ENCODE results near the gene CDH4. TPM values are rescaled to one million over a fixed set of nuclear protein-coding genes. Genes with fewer than 3 reads are reported as not detected.

CDH4 gene
- total RNA-seq, 3 donors from 2014 or later (not counting 1 experiment from before 2014, with no cell fraction given) = 0.18 TPM; not detected in 2

DNA sequence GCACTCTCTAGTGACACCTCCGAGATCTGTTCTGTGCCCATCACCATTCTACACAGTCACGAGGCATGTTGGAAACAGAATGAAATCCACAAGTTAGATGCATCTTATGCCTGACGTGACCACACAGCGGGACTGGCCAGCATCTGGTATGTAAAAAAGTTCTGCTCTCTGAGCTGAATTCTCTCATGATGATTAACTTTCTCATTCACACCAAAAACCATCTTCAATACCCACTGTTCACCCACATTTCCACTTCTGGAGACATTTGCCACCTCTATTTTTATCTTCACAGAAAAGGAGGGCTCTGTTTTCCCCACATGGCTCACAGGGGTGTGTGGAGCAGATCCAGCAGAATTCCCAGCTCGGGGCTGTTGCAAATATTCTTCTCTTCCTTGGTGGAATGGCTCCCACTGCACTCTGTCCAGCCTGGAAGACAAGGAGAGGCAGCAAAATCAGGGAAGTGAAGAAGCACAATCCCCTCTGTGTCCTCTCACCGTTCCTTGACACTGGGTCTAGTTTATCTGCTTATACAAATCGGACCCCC is 510.2 kb downstream of the CDH4 start:
- H3K9me3 ChIP-seq (ENCODE audit: control insufficient read depth, insufficient read depth, low read length) = peaks cover 24% of the 10 kb centered on the region
- WGBS (ENCODE audit: insufficient coverage) = 71% methylated on average over 7 of the region's 7 CpGs
- DNase-seq = no peak
- H3K27me3 Mint-ChIP-seq (ENCODE audit: low read depth in 2 of 2) = no peaks in the 10 kb centered on the region
- no peaks in the 10 kb centered on the region for H3K4me1 ChIP-seq (ENCODE audit: control insufficient read depth, insufficient read depth, low read length)
- no peaks in the 10 kb centered on the region for H3K27me3 ChIP-seq (ENCODE audit: control insufficient read depth, insufficient read depth, low read length)
- no peak overlapping the region for H3K4me3 ChIP-seq (ENCODE audit: low read length)
- H3K27ac ChIP-seq (ENCODE audit: low read length) = no peak overlapping the region
- no peaks in the 10 kb centered on the region for H3K4me1 Mint-ChIP-seq
- H3K9me3 Mint-ChIP-seq = no peaks in the 10 kb centered on the region
- TF ChIP-seq, protein P1, sequence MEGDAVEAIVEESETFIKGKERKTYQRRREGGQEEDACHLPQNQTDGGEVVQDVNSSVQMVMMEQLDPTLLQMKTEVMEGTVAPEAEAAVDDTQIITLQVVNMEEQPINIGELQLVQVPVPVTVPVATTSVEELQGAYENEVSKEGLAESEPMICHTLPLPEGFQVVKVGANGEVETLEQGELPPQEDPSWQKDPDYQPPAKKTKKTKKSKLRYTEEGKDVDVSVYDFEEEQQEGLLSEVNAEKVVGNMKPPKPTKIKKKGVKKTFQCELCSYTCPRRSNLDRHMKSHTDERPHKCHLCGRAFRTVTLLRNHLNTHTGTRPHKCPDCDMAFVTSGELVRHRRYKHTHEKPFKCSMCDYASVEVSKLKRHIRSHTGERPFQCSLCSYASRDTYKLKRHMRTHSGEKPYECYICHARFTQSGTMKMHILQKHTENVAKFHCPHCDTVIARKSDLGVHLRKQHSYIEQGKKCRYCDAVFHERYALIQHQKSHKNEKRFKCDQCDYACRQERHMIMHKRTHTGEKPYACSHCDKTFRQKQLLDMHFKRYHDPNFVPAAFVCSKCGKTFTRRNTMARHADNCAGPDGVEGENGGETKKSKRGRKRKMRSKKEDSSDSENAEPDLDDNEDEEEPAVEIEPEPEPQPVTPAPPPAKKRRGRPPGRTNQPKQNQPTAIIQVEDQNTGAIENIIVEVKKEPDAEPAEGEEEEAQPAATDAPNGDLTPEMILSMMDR (IDR thresholded peaks at IDR 0.05) = no peak
- ATAC-seq = no peak
- H3K27ac Mint-ChIP-seq = no peak overlapping the region
- intact Hi-C loops (cut with micrococcal nuclease) = no loop called here
- no peaks in the 10 kb centered on the region for H3K36me3 Mint-ChIP-seq
- no peak overlapping the region for H3K4me3 Mint-ChIP-seq
- no peaks in the 10 kb centered on the region for H3K36me3 ChIP-seq (ENCODE audit: control insufficient read depth, insufficient read depth, low read length)

DNA sequence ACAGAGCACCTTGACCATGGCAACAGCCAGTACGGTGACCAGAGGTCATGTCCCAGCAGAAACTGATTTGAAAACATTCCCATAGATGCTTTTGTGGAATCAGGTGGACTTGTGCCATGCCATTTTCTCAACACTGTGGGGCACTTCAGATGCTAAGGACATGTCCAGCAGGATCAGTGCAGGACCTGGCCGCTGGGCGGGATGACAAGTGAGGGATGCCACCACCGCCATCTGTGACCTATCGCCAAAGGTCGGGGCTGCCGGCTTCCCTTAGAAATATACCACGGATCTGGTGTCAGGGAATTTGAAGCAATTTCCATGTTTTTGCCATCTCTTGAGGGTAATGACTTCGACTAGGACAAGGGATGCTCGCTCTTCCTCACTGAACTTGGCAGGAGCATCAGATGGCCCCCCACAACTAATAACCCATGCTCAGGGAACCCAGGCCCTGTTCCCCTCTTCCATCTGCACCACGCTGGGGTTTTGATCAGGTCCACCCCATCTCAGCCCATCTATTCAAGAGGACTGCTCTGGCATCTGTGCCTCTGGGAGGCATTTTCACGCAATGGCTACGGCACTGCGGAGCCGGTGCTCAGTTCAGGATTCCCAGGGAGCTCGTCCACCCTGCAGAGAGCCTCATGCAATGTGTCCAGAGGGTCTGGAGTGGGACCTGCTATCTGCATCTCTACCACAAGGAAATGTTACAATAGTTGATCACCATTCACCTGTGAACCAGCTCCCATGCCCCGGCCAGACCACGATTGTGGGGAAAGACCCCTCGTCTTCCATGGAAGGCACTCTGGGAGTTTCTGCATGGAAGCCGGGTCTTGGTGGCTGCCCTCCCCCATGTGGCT is 511.1 kb downstream of the CDH4 start:
- H3K9me3 Mint-ChIP-seq = no peaks in the 10 kb centered on the region
- TF ChIP-seq, protein P1 (IDR thresholded peaks at IDR 0.05) = no peak
- WGBS (ENCODE audit: insufficient coverage) = 81% methylated on average over 20 of the region's 20 CpGs
- Histone ChIP-seq H3K27me3 (ENCODE audit: control insufficient read depth, insufficient read depth, low read length) (no peaks in the 10 kb centered on the region), H3K4me1 (ENCODE audit: control insufficient read depth, insufficient read depth, low read length) (no peaks in the 10 kb centered on the region), H3K4me3 (ENCODE audit: low read length) (no peak overlapping the region), H3K27ac (ENCODE audit: low read length) (no peak overlapping the region), H3K9me3 (ENCODE audit: control insufficient read depth, insufficient read depth, low read length) (peaks cover 24% of the 10 kb centered on the region), H3K36me3 (ENCODE audit: control insufficient read depth, insufficient read depth, low read length) (no peaks in the 10 kb centered on the region)
- H3K4me1 Mint-ChIP-seq = no peaks in the 10 kb centered on the region
- intact Hi-C loops (cut with micrococcal nuclease) = no loop called here
- ATAC-seq (no peak), DNase-seq (no peak)
- H3K4me3 Mint-ChIP-seq = no peak overlapping the region
- H3K27me3 Mint-ChIP-seq (ENCODE audit: low read depth in 2 of 2) = no peaks in the 10 kb centered on the region
- no peak overlapping the region for H3K27ac Mint-ChIP-seq
- no peaks in the 10 kb centered on the region for H3K36me3 Mint-ChIP-seq

DNA sequence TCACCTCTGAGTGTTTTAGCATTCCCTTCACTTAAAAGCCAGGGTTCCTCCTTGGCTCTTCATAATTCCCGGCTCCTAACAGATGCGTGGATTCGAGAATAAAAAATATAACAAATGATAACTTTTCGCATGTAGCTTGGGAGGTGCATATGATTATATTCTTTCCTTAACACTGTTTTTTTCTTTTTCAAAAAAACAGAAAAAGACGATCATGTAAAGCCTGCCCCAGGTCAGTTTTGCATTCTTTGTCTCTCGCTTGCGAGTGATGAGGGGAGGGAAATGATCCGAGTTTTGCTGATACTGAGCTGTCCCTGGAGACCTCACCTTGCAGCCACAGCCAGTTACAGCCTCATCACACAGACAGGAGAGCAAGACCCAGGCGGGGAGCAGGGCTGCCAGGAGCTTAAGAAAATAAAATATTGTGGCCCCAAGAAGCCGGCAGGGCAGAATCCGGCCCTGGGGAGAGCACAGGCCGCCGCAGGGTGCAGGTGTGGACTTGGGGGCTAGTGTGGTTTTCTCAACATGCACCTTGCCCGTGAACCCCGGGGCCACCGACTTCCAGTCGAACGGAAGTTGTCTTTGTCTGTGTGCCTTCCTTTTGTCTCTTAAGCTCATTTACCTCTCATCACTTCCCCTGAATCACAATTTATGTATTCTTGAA is 511.8 kb downstream of the CDH4 start:
- DNase-seq = no peak
- ATAC-seq = no peak
- Mint-ChIP-seq H3K27me3 (ENCODE audit: low read depth in 2 of 2) (no peaks in the 10 kb centered on the region), H3K36me3 (no peaks in the 10 kb centered on the region), H3K4me3 (no peak overlapping the region), H3K4me1 (no peaks in the 10 kb centered on the region), H3K9me3 (no peaks in the 10 kb centered on the region), H3K27ac (no peak overlapping the region)
- no peaks in the 10 kb centered on the region for H3K36me3 ChIP-seq (ENCODE audit: control insufficient read depth, insufficient read depth, low read length)
- no peaks in the 10 kb centered on the region for H3K4me1 ChIP-seq (ENCODE audit: control insufficient read depth, insufficient read depth, low read length)
- no peak overlapping the region for H3K4me3 ChIP-seq (ENCODE audit: low read length)
- WGBS (ENCODE audit: insufficient coverage) = 87% methylated on average over 11 of the region's 18 CpGs
- peaks cover 24% of the 10 kb centered on the region for H3K9me3 ChIP-seq (ENCODE audit: control insufficient read depth, insufficient read depth, low read length)
- intact Hi-C loops (cut with micrococcal nuclease) = no loop called here
- no peaks in the 10 kb centered on the region for H3K27me3 ChIP-seq (ENCODE audit: control insufficient read depth, insufficient read depth, low read length)
- H3K27ac ChIP-seq (ENCODE audit: low read length) = no peak overlapping the region
- TF ChIP-seq, protein P1 (IDR thresholded peaks at IDR 0.05) = no peak
